K562 (cell line): ENCODE measurements around the gene CTCFL.

Experiments used
- EP300 ChIP-seq: IDR thresholded peaks from 2 replicates; pipeline ENCODE4 v1.6.1; 2012; ENCODE audit warnings: low read length, improper control_type of control experiment
- MYC ChIP-seq, 2 experiments: fragments of 250-450 bp in 1 of 2; sonication (Bioruptor Pico) in 1 of 2; IDR thresholded peaks; 2 replicates each; pipeline versions ENCODE4 v1.5.1 to v1.6.1; 2012 to 2021; ENCODE audit warnings: low read depth in 2 of 2, borderline replicate concordance in 1 of 2, improper control_type of control experiment in 1 of 2, low read length in 1 of 2, mild to moderate bottlenecking in 1 of 2, moderate library complexity in 1 of 2
- NR3C1 ChIP-seq: sonication (generic); formaldehyde crosslinking; IDR thresholded peaks from 2 replicates; pipeline ENCODE4 v1.8.1; 2022; ENCODE audit warnings: missing genetic modification reagents
- POLR2AphosphoS5 ChIP-seq: IDR thresholded peaks from 2 replicates; pipeline ENCODE4 v1.6.1; 2011; ENCODE audit warnings: mild to moderate bottlenecking, low read depth, low read length, moderate library complexity; ENCODE audit not compliant: control insufficient read depth, insufficient read depth
- SMARCC2 ChIP-seq: fragments of 450-650 bp; IDR thresholded peaks from 2 replicates; pipeline ENCODE4 v1.6.1; 2017; ENCODE audit warnings: antibody characterized with exemption, moderate library complexity, mild to moderate bottlenecking, low read depth
- SP1 ChIP-seq: sonication (generic); formaldehyde crosslinking; IDR thresholded peaks from 2 replicates; pipeline ENCODE4 v1.8.1; 2022; ENCODE audit warnings: mild to moderate bottlenecking, missing genetic modification reagents
- TCF7L2 ChIP-seq: fragments of 150-350 bp; IDR thresholded peaks from 2 replicates; pipeline ENCODE4 v1.6.1; 2016; ENCODE audit warnings: low read depth, mild to moderate bottlenecking, low read length, moderate library complexity
- ZBTB7A ChIP-seq: IDR thresholded peaks from 2 replicates; pipeline ENCODE4 v1.6.1; 2011; ENCODE audit warnings: low read depth, mild to moderate bottlenecking, low read length, moderate library complexity, borderline replicate concordance; ENCODE audit not compliant: control insufficient read depth
- ZNF311 ChIP-seq: fragments of 250-450 bp; sonication (Bioruptor Pico); IDR thresholded peaks from 2 replicates; pipeline ENCODE4 v1.4.0; 2020; ENCODE audit warnings: mild to moderate bottlenecking, moderate library complexity

DNA sequence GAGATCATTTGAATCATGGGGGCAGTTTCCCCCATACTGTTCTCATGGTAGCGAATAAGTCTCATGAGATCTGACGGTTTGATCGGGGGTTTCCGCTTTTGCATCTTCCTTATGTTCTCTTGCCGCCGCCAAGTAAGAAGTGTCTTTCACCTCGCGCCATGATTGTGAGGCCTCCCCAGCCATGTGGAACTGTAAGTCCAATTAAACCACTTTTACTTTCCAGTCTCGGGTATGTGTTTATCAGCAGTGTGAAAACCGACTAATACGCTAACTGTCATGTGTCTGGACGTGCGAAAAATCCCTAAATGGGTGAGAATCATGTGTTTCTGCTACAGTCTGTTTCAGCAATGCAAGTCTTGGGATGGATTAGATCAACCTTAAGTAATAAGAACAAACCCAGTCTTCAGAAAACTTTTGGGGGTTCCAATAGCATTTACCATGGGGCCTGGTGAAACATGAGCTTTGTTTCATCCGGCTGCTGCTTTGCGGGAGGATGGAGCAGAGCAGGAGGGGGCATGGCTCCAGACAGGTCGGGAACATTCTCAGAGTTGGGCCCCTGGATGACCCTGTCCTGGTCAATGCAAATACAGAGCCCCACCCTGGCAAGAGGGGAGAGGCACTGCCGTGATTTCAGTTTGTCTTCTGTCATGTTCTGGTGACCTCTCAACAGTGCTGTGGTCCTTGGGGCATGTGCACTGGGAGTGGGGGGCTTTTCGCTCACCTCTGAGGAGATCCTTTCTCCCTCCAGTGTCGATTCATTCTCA, 41.5 kb downstream of the CTCFL start:
- TF ChIP-seq POLR2AphosphoS5, result no peak
- TF ChIP-seq ZBTB7A, result no peak
- no peak for TF ChIP-seq SP1 (CRISPR knock-in tag)
- TF ChIP-seq MYC (IDR thresholded peaks at IDR 0.05; ENCODE audit: low read depth, low read length), result no peak
- no peak for TF ChIP-seq MYC (CRISPR knock-in tag; IDR thresholded peaks at IDR 0.05; ENCODE audit: borderline replicate concordance, low read depth)
- TF ChIP-seq EP300, result no peak
- TF ChIP-seq TCF7L2, result no peak
- no peak for TF ChIP-seq SMARCC2
- no peak for TF ChIP-seq ZNF311 (CRISPR knock-in tag)
- TF ChIP-seq NR3C1 (CRISPR knock-in tag), result no peak
